Ishikawa (cell line): ENCODE data around the gene H3-3A.

Source experiments
- CREB1 ChIP-seq: IDR thresholded peaks from 2 replicates; pipeline ENCODE4 v1.6.1; 2012; ENCODE audit warnings: low read depth
- EGR1 ChIP-seq: IDR thresholded peaks from 2 replicates; pipeline ENCODE4 v1.6.1; 2012
- EP300 ChIP-seq: IDR thresholded peaks from 2 replicates; pipeline ENCODE4 v1.6.1; 2012; ENCODE audit warnings: borderline replicate concordance
- FOXM1 ChIP-seq: IDR thresholded peaks from 2 replicates; pipeline ENCODE4 v1.6.1; 2012; ENCODE audit warnings: low read depth, borderline replicate concordance
- NFIC ChIP-seq: IDR thresholded peaks from 2 replicates; pipeline ENCODE4 v1.6.1; 2012
- RAD21 ChIP-seq: IDR thresholded peaks from 2 replicates; pipeline ENCODE4 v1.6.1; 2012; ENCODE audit warnings: low read depth
- YY1 ChIP-seq: IDR thresholded peaks from 2 replicates; pipeline ENCODE4 v1.6.1; 2012; ENCODE audit warnings: low read depth
- TF ChIP-seq, protein P1 (sequence below): IDR thresholded peaks from 2 replicates; pipeline ENCODE4 v1.6.1; 2012; ENCODE audit warnings: low read depth, mild to moderate bottlenecking
- TF ChIP-seq, protein P2 (sequence below): IDR thresholded peaks from 2 replicates; pipeline ENCODE4 v1.6.1; 2012

- no peak for TF ChIP-seq RAD21
- TF ChIP-seq, protein P1, sequence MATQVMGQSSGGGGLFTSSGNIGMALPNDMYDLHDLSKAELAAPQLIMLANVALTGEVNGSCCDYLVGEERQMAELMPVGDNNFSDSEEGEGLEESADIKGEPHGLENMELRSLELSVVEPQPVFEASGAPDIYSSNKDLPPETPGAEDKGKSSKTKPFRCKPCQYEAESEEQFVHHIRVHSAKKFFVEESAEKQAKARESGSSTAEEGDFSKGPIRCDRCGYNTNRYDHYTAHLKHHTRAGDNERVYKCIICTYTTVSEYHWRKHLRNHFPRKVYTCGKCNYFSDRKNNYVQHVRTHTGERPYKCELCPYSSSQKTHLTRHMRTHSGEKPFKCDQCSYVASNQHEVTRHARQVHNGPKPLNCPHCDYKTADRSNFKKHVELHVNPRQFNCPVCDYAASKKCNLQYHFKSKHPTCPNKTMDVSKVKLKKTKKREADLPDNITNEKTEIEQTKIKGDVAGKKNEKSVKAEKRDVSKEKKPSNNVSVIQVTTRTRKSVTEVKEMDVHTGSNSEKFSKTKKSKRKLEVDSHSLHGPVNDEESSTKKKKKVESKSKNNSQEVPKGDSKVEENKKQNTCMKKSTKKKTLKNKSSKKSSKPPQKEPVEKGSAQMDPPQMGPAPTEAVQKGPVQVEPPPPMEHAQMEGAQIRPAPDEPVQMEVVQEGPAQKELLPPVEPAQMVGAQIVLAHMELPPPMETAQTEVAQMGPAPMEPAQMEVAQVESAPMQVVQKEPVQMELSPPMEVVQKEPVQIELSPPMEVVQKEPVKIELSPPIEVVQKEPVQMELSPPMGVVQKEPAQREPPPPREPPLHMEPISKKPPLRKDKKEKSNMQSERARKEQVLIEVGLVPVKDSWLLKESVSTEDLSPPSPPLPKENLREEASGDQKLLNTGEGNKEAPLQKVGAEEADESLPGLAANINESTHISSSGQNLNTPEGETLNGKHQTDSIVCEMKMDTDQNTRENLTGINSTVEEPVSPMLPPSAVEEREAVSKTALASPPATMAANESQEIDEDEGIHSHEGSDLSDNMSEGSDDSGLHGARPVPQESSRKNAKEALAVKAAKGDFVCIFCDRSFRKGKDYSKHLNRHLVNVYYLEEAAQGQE, result no peak
- TF ChIP-seq EGR1, result no peak
- TF ChIP-seq EP300, result no peak
- TF ChIP-seq CREB1, result no peak
- TF ChIP-seq FOXM1, result no peak
- no peak for TF ChIP-seq NFIC
- TF ChIP-seq, protein P2, sequence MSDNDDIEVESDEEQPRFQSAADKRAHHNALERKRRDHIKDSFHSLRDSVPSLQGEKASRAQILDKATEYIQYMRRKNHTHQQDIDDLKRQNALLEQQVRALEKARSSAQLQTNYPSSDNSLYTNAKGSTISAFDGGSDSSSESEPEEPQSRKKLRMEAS, result no peak
- no peak for TF ChIP-seq YY1
Measured at GRCh38 chr1:226021401-226021800, 41.1 kb upstream of the H3-3A start.
